ENCODE measurements around the gene CHN2. TPM values are rescaled to one million over a fixed set of nuclear protein-coding genes. Genes with fewer than 3 reads are reported as not detected.

The CHN2 gene
- total RNA-seq, 1 experiment from 2014 or later: 2.1 TPM

- ChIA-PET POLR2A (no interaction called here), CTCF (no interaction called here), RAD21 (ENCODE audit: low non-redundant PET in 1 of 2, low total read pairs in 2 of 2, uncharacterized antibody in 2 of 2, unreplicated experiment in 2 of 2) (no interaction called here)
- no TSS peak for BruUV-seq (replicated peaks)
- H3K4me1 ChIP-seq (ENCODE audit: control insufficient read depth in 1 of 2, insufficient read depth in 2 of 2, low read length in 2 of 2): peaks cover 15 to 27% of the 10 kb centered on the region in 2 experiments
- H3K79me2 ChIP-seq (ENCODE audit: insufficient read depth, low read length): no peaks in the 10 kb centered on the region
- TF ChIP-seq EGR1 (IDR thresholded peaks at IDR 0.05; ENCODE audit: low read depth): no peak
- no peak for TF ChIP-seq MAX (IDR thresholded peaks at IDR 0.05)
- no peak for TF ChIP-seq ZNF274 (IDR thresholded peaks at IDR 0.05; ENCODE audit: low read depth, low read length)
- TF ChIP-seq POLR2A (IDR thresholded peaks at IDR 0.05; ENCODE audit: borderline replicate concordance, extremely low read depth, insufficient read depth, insufficient read length): no peak
- TF ChIP-seq EZH2phosphoT487 (IDR thresholded peaks at IDR 0.05; ENCODE audit: borderline replicate concordance): no peak
- no peak for TF ChIP-seq SRF (IDR thresholded peaks at IDR 0.05; ENCODE audit: low read depth)
- no peak for TF ChIP-seq EZH2 (IDR thresholded peaks at IDR 0.05)
- TF ChIP-seq RAD21 (IDR thresholded peaks at IDR 0.05; ENCODE audit: low read depth): no peak
- TF ChIP-seq, protein P1, sequence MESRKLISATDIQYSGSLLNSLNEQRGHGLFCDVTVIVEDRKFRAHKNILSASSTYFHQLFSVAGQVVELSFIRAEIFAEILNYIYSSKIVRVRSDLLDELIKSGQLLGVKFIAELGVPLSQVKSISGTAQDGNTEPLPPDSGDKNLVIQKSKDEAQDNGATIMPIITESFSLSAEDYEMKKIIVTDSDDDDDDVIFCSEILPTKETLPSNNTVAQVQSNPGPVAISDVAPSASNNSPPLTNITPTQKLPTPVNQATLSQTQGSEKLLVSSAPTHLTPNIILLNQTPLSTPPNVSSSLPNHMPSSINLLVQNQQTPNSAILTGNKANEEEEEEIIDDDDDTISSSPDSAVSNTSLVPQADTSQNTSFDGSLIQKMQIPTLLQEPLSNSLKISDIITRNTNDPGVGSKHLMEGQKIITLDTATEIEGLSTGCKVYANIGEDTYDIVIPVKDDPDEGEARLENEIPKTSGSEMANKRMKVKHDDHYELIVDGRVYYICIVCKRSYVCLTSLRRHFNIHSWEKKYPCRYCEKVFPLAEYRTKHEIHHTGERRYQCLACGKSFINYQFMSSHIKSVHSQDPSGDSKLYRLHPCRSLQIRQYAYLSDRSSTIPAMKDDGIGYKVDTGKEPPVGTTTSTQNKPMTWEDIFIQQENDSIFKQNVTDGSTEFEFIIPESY (IDR thresholded peaks at IDR 0.05; ENCODE audit: extremely low read depth, insufficient replicate concordance, low read length): no peak
- TF ChIP-seq FOSL1 (IDR thresholded peaks at IDR 0.05; ENCODE audit: low read depth): no peak
- TF ChIP-seq, protein P2, sequence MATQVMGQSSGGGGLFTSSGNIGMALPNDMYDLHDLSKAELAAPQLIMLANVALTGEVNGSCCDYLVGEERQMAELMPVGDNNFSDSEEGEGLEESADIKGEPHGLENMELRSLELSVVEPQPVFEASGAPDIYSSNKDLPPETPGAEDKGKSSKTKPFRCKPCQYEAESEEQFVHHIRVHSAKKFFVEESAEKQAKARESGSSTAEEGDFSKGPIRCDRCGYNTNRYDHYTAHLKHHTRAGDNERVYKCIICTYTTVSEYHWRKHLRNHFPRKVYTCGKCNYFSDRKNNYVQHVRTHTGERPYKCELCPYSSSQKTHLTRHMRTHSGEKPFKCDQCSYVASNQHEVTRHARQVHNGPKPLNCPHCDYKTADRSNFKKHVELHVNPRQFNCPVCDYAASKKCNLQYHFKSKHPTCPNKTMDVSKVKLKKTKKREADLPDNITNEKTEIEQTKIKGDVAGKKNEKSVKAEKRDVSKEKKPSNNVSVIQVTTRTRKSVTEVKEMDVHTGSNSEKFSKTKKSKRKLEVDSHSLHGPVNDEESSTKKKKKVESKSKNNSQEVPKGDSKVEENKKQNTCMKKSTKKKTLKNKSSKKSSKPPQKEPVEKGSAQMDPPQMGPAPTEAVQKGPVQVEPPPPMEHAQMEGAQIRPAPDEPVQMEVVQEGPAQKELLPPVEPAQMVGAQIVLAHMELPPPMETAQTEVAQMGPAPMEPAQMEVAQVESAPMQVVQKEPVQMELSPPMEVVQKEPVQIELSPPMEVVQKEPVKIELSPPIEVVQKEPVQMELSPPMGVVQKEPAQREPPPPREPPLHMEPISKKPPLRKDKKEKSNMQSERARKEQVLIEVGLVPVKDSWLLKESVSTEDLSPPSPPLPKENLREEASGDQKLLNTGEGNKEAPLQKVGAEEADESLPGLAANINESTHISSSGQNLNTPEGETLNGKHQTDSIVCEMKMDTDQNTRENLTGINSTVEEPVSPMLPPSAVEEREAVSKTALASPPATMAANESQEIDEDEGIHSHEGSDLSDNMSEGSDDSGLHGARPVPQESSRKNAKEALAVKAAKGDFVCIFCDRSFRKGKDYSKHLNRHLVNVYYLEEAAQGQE (IDR thresholded peaks at IDR 0.05; ENCODE audit: low read depth): no peak
- TF ChIP-seq YY1 (IDR thresholded peaks at IDR 0.05; ENCODE audit: extremely low read depth, insufficient replicate concordance, low read depth, low read length): no peak
- TF ChIP-seq ELF1 (IDR thresholded peaks at IDR 0.05; ENCODE audit: borderline replicate concordance, low read depth): no peak
- no peak for TF ChIP-seq CBX3 (IDR thresholded peaks at IDR 0.05; ENCODE audit: low read depth)
- no peaks in the 10 kb centered on the region for H4K20me1 ChIP-seq (ENCODE audit: insufficient read depth)
- intact Hi-C loops (cut with micrococcal nuclease): no loop called here
- no peaks in the 10 kb centered on the region for H3K9me2 ChIP-seq (ENCODE audit: insufficient read depth)
- H3K4me3 ChIP-seq (replicated peaks in 1 of 2; ENCODE audit: low read depth in 1 of 2, low read length in 2 of 2): no peak overlapping the region
- no peak overlapping the region for H2AFZ ChIP-seq (ENCODE audit: low read depth, low read length, poor library complexity, severe bottlenecking)
- H3K36me3 ChIP-seq (ENCODE audit: control insufficient read depth in 1 of 2, insufficient read depth in 2 of 2, low read length in 2 of 2): no peaks in the 10 kb centered on the region
- no peaks in the 10 kb centered on the region for H3K9me3 ChIP-seq (ENCODE audit: control insufficient read depth in 1 of 2, insufficient read depth in 1 of 2, low read depth in 1 of 2, low read length in 2 of 2)
- DNase-seq (ENCODE audit: low read depth, low spot score): no peak
- no peak overlapping the region for H3K9ac ChIP-seq (ENCODE audit: low read length)
- no peak overlapping the region for H3K4me2 ChIP-seq (ENCODE audit: low read length)
- H3K27me3 ChIP-seq (ENCODE audit: insufficient read depth, low read length): no peaks in the 10 kb centered on the region
- no peak for ATAC-seq
- H3K27ac ChIP-seq (ENCODE audit: low read depth, low read length): no peak overlapping the region
These were observed 94.8 kb downstream of the CHN2 start for GRCh38 chr7:29289156-29290021.

All from HCT116 (cell line).